Measurements from ENCODE around the gene RHOT2. TPM values are rescaled to one million over a fixed set of nuclear protein-coding genes. Genes with fewer than 3 reads are reported as not detected.

The RHOT2 gene
- total RNA-seq, 1 experiment from 2014 or later, result 184 TPM

DNA sequence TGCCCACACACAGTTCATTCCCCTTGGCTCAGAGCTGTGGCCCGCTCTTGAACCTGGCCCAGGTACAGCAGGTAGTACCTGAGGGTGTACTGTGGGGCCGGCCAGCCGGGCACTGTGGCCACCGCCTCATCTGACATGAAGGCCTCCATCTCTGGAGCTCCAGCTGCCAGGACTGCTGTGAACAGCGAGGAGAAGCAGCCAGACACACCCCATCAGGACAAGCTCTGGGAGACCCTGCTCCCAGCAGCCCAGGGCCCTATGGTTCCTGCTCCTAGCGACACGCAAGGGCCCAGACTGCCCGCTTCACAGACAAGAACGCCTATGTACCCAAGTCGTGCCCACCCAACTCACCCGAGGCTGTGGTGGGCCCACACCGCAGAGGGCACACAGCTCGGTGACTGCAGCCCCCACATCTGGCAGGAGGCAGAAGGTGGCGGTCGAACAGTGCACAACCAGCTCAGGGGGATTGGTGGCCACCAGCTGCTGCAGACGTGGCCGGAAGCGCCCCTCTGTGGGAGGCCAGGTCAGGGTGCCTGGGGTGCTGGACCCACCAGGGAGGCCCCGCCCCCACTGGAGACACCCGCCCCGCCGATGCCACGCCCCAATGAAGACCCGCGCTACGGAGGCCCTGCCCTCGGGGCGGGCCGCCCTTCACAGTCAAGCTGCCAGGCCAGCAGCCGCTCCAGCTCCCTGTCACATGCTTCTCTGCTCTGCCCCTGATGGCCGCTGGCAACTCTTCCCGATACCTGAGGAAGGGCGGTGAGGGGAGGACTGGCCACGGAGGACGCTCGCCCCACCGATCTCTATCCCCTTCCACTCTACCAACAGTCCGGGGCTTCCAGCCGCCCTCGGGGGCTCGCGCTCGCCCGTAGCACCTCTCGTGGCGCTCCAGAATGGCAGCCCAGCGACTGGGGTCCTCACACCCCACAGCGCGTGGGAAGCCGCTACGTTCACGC lies 11.2 kb downstream of the RHOT2 start:
- H3K4me1 ChIP-seq (ENCODE audit: insufficient read depth, low read length, poor library complexity, severe bottlenecking), result peaks cover 41% of the 10 kb centered on the region
- TF ChIP-seq, protein P1, sequence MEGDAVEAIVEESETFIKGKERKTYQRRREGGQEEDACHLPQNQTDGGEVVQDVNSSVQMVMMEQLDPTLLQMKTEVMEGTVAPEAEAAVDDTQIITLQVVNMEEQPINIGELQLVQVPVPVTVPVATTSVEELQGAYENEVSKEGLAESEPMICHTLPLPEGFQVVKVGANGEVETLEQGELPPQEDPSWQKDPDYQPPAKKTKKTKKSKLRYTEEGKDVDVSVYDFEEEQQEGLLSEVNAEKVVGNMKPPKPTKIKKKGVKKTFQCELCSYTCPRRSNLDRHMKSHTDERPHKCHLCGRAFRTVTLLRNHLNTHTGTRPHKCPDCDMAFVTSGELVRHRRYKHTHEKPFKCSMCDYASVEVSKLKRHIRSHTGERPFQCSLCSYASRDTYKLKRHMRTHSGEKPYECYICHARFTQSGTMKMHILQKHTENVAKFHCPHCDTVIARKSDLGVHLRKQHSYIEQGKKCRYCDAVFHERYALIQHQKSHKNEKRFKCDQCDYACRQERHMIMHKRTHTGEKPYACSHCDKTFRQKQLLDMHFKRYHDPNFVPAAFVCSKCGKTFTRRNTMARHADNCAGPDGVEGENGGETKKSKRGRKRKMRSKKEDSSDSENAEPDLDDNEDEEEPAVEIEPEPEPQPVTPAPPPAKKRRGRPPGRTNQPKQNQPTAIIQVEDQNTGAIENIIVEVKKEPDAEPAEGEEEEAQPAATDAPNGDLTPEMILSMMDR (conservative IDR thresholded peaks at IDR 0.05; ENCODE audit: low read depth, low read length), result no peak
- no peak for TF ChIP-seq EZH2 (IDR thresholded peaks at IDR 0.05; ENCODE audit: borderline replicate concordance, low read depth, low read length, poor library complexity, severe bottlenecking)
- peak overlapping the region; percentile 85 for H3K27ac ChIP-seq (ENCODE audit: low read depth, low read length, poor library complexity, severe bottlenecking)
- BruUV-seq (replicated peaks), result no TSS peak
- DNase-seq (ENCODE audit: low spot score), result peak; percentile 77
- peaks cover 23% of the 10 kb centered on the region for H3K36me3 ChIP-seq (ENCODE audit: insufficient read depth, low read length, poor library complexity, severe bottlenecking)
- H3K9me3 ChIP-seq (ENCODE audit: low read depth, low read length, poor library complexity, severe bottlenecking), result no peaks in the 10 kb centered on the region
- CTCF ChIA-PET, result no interaction called here
- no peaks in the 10 kb centered on the region for H3K27me3 ChIP-seq (replicated peaks; ENCODE audit: insufficient read depth, low read depth, low read length, poor library complexity)
- intact Hi-C loops (cut with micrococcal nuclease; ENCODE audit: unreplicated experiment), result no loop called here
- peak overlapping the region; percentile 94 for H3K4me3 ChIP-seq (ENCODE audit: low read depth, low read length, poor library complexity, severe bottlenecking)
- POLR2A ChIA-PET (ENCODE audit: low non-redundant PET), result no interaction called here

DNA sequence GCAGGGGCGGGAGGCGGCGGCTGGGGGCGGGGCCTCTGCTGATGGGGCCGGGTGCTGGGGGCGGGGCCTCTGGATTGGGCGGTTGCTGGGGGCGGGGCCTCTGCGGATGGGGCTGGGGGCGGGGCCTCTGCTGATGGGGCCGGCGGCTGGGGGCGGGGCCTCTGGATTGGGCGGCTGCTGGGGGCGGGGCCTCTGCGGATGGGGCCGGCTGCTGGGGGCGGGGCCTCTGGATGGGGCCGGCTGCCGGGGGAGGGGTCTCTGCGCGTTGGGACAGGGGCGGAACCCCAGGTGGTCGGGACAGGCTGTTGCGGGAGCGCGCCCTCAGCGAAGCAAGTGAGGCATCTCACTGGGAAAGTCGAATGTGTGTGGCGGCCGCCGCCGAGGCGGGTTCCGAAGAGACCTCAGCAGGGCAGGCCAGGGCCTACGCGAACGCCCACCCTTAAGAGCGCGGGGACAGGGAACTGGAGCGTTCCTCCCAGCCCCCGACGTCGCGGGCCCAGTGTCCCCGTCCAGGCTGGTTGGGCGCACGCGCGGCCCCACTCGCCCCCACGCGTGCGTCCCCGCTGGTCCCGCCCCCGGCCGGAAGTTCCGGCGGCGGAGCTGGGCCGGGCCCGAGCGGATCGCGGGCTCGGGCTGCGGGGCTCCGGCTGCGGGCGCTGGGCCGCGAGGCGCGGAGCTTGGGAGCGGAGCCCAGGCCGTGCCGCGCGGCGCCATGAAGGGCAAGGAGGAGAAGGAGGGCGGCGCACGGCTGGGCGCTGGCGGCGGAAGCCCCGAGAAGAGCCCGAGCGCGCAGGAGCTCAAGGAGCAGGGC lies 12.1 kb downstream of the RHOT2 start, which contains the start of gene STUB1:
STUB1 (plus strand) TSS at position 597 of the 811 bp plus-strand sequence; CDS start at position 713, 116 bp downstream.
- TF ChIP-seq, protein P1 (conservative IDR thresholded peaks at IDR 0.05; ENCODE audit: low read depth, low read length), result no peak
- no peak for TF ChIP-seq EZH2 (IDR thresholded peaks at IDR 0.05; ENCODE audit: borderline replicate concordance, low read depth, low read length, poor library complexity, severe bottlenecking)
- Histone ChIP-seq H3K4me3 (ENCODE audit: low read depth, low read length, poor library complexity, severe bottlenecking) (peak within 1 kb of the TSS; percentile 94), H3K36me3 (ENCODE audit: insufficient read depth, low read length, poor library complexity, severe bottlenecking) (peaks cover 23% of the 10 kb centered on the region), H3K4me1 (ENCODE audit: insufficient read depth, low read length, poor library complexity, severe bottlenecking) (peaks cover 38% of the 10 kb centered on the region), H3K27me3 (replicated peaks; ENCODE audit: insufficient read depth, low read depth, low read length, poor library complexity) (no peaks in the 10 kb centered on the region), H3K9me3 (ENCODE audit: low read depth, low read length, poor library complexity, severe bottlenecking) (no peaks in the 10 kb centered on the region), H3K27ac (ENCODE audit: low read depth, low read length, poor library complexity, severe bottlenecking) (peak within 1 kb of the TSS; percentile 86)
- peak; percentile 93 for DNase-seq (ENCODE audit: low spot score)
- no TSS peak for BruUV-seq (replicated peaks)
- intact Hi-C loops (cut with micrococcal nuclease; ENCODE audit: unreplicated experiment), result no loop called here
- ChIA-PET POLR2A (ENCODE audit: low non-redundant PET) (no interaction called here), CTCF (interaction anchor here (0.6 kb wide), 1 partner anchor 1475 kb away, joined by 3 read pairs; no protein-coding TSS in a partner anchor)

DNA sequence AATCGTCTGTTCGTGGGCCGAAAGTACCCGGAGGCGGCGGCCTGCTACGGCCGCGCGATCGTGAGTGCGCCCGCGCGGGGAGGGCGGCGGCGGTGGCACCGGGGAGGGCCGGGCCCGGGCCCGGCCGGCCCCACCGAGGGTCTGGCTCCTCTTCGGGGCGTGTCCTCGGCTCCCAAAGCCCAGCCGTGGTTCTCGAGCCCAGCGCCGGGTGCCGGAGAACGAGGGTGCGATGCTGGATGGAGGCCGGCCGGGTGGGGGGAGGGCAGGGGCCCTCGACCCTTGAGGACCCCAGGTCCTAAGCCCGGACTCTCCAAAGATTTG lies 12.7 kb downstream of the RHOT2 start:
- CTCF ChIA-PET, result interaction anchor here (0.6 kb wide), 1 partner anchor 1474 kb away, joined by 3 read pairs; no protein-coding TSS in a partner anchor
- Histone ChIP-seq H3K9me3 (ENCODE audit: low read depth, low read length, poor library complexity, severe bottlenecking) (no peaks in the 10 kb centered on the region), H3K27me3 (replicated peaks; ENCODE audit: insufficient read depth, low read depth, low read length, poor library complexity) (no peaks in the 10 kb centered on the region), H3K4me1 (ENCODE audit: insufficient read depth, low read length, poor library complexity, severe bottlenecking) (peaks cover 33% of the 10 kb centered on the region), H3K36me3 (ENCODE audit: insufficient read depth, low read length, poor library complexity, severe bottlenecking) (peaks cover 23% of the 10 kb centered on the region), H3K4me3 (ENCODE audit: low read depth, low read length, poor library complexity, severe bottlenecking) (peak overlapping the region; percentile 94), H3K27ac (ENCODE audit: low read depth, low read length, poor library complexity, severe bottlenecking) (peak overlapping the region; percentile 86)
- POLR2A ChIA-PET (ENCODE audit: low non-redundant PET), result no interaction called here
- TF ChIP-seq EZH2 (IDR thresholded peaks at IDR 0.05; ENCODE audit: borderline replicate concordance, low read depth, low read length, poor library complexity, severe bottlenecking), result no peak
- TF ChIP-seq, protein P1 (conservative IDR thresholded peaks at IDR 0.05; ENCODE audit: low read depth, low read length), result no peak
- no TSS peak for BruUV-seq (replicated peaks)
- no peak for DNase-seq (ENCODE audit: low spot score)
- intact Hi-C loops (cut with micrococcal nuclease; ENCODE audit: unreplicated experiment), result no loop called here
